CD4-positive, alpha-beta T cell (primary cell): ENCODE results near the gene MAP2K7. TPM values are rescaled to one million over a fixed set of nuclear protein-coding genes. Genes with fewer than 3 reads are reported as not detected.

ENCODE experiments used
- ATAC-seq: fragments of 200-7000 bp; cut with Tn5 transposase; one replicate; pipeline ENCODE4 v1.10.0; 2022; ENCODE audit warnings: mild to moderate bottlenecking; ENCODE audit not compliant: poor library complexity
- CTCF ChIA-PET: fragments of 350-600 bp; sonication (Branson Sonifier 250); formaldehyde crosslinking; loops from one replicate; lab custom pipeline; 2021; ENCODE audit warnings: antibody characterized with exemption, inconsistent platforms; lab: Charles Lee
- POLR2A ChIA-PET: fragments of 350-600 bp; sonication (Branson Sonifier 250); formaldehyde crosslinking; loops from one replicate; lab custom pipeline; 2021; ENCODE audit warnings: antibody characterized with exemption, inconsistent platforms; lab: Charles Lee
- DNase-seq, 14 experiments: peaks; one replicate each; pipeline ENCODE4 v3.0.0-alpha.2; 2013 to 2020; ENCODE audit warnings: mixed read lengths in 2 of 14
- H3K27ac ChIP-seq, 2 donors: one replicate each; pipeline versions ENCODE4 v1.5.1 to v1.7.0; 2013; ENCODE audit warnings: low read length in 2 of 2, low read depth in 1 of 2, mild to moderate bottlenecking in 1 of 2
- H3K27me3 ChIP-seq, 2 experiments: 1 replicate in 1 of 2; 2 replicates in 1 of 2; pipeline versions ENCODE4 v1.6.1 to v1.7.0; 2013; ENCODE audit warnings: low read length in 2 of 2, control low read depth in 1 of 2, mild to moderate bottlenecking in 1 of 2, moderate library complexity in 1 of 2; ENCODE audit not compliant: insufficient read depth in 2 of 2, control insufficient read depth in 1 of 2
- H3K36me3 ChIP-seq: one replicate; pipeline ENCODE4 v1.6.1; 2013; ENCODE audit warnings: low read length, control low read depth; ENCODE audit not compliant: insufficient read depth
- H3K4me1 ChIP-seq: one replicate; pipeline ENCODE4 v1.6.1; 2013; ENCODE audit warnings: low read length, control low read depth; ENCODE audit not compliant: insufficient read depth
- H3K4me3 ChIP-seq: one replicate; pipeline ENCODE4 v1.5.1; 2013; ENCODE audit warnings: mild to moderate bottlenecking, low read length, moderate library complexity
- H3K9me3 ChIP-seq, 2 experiments: 1 replicate in 1 of 2; 2 replicates in 1 of 2; pipeline versions ENCODE4 v1.6.1 to v1.7.0; 2013; ENCODE audit warnings: low read length in 2 of 2, mild to moderate bottlenecking in 2 of 2, control low read depth in 1 of 2, moderate library complexity in 1 of 2; ENCODE audit not compliant: control insufficient read depth in 1 of 2, insufficient read depth in 1 of 2
- H3K27ac Mint-ChIP-seq: one replicate; pipeline ENCODE4 v1.8.0; 2020; ENCODE audit warnings: mixed read lengths
- H3K27me3 Mint-ChIP-seq: one replicate; pipeline ENCODE4 v1.8.0; 2021; ENCODE audit warnings: mixed read lengths
- H3K36me3 Mint-ChIP-seq: one replicate; pipeline ENCODE4 v1.8.0; 2021; ENCODE audit warnings: low read depth, mixed read lengths
- H3K4me1 Mint-ChIP-seq: one replicate; pipeline ENCODE4 v1.8.0; 2021; ENCODE audit warnings: low read depth, mixed read lengths
- H3K4me3 Mint-ChIP-seq: one replicate; pipeline ENCODE4 v1.8.0; 2020; ENCODE audit warnings: mild to moderate bottlenecking, mixed read lengths
- H3K9me3 Mint-ChIP-seq: one replicate; pipeline ENCODE4 v1.8.0; 2020; ENCODE audit warnings: mixed read lengths
- intact Hi-C, 2 experiments: fragments of 100-400 bp; cut with DNase I in 1 of 2; cut with micrococcal nuclease in 1 of 2; formaldehyde crosslinking; loops; one replicate each; pipeline versions ENCODE4 v1.15.1 to v1.9.0; 2023 to 2025; cut with DNase I, micrococcal nuclease
- total RNA-seq, 174 experiments: library from RNA in 2 of 174; stranded (reverse) in 2 of 174; gene quantifications; one replicate each; pipeline ENCODE4 v1.2.3 and lab custom pipeline; 2021 to 2026
- TF ChIP-seq, protein P1 (sequence below): fragments of 200-600 bp; IDR thresholded peaks from one replicate; pipeline ENCODE4 v1.8.0; 2022; ENCODE audit warnings: antibody characterized with exemption, mild to moderate bottlenecking

Gene MAP2K7
- total RNA-seq, 2 experiments from 2014 or later, result 81.7 to 82.3 TPM

DNA sequence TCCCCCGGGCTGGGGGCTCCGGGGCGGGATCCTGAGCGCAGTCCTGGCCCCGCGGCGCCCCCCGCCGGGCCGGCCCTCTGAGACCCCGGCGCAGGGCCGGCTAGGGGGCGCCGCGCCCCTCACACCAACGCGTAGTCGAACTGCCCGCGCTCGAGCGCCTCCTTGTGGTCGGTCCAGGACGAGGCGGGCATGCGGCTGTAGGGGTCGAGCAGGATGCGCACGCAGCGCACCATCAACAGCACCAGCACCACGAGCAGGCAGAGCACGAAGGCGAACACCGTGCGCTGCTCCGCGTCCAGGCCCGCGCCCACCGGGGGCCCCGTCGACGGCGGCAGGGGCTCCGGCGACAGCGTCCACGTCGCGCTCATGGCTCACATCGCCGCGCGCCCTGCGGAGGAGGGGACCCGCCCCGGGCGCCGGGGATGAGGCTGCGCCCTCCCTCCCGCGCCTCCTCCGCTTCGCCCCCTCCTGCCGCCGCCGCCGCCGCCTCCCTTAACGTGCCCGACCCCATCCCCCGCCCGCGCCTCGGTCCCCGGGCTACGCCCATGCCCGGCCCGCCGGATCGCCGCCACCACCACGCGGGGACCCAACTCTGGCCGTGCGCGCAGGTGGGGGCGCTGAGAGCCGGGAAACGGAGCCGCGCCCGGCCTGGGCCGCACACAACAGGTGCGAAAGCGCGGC is 21.6 kb downstream of the MAP2K7 start:
- Mint-ChIP-seq H3K27me3 (no peaks in the 10 kb centered on the region), H3K4me3 (peak overlapping the region; percentile 90), H3K27ac (no peak overlapping the region), H3K9me3 (no peaks in the 10 kb centered on the region), H3K4me1 (peaks cover 23% of the 10 kb centered on the region), H3K36me3 (peaks cover 33% of the 10 kb centered on the region)
- Histone ChIP-seq H3K27ac (no peak overlapping the region), H3K27me3 (no peaks in the 10 kb centered on the region), H3K9me3 (no peaks in the 10 kb centered on the region), H3K4me1 (peaks cover 43% of the 10 kb centered on the region), H3K4me3 (no peak overlapping the region), H3K36me3 (peaks cover 24% of the 10 kb centered on the region)
- ChIA-PET POLR2A (no interaction called here), CTCF (no interaction called here)
- TF ChIP-seq, protein P1, sequence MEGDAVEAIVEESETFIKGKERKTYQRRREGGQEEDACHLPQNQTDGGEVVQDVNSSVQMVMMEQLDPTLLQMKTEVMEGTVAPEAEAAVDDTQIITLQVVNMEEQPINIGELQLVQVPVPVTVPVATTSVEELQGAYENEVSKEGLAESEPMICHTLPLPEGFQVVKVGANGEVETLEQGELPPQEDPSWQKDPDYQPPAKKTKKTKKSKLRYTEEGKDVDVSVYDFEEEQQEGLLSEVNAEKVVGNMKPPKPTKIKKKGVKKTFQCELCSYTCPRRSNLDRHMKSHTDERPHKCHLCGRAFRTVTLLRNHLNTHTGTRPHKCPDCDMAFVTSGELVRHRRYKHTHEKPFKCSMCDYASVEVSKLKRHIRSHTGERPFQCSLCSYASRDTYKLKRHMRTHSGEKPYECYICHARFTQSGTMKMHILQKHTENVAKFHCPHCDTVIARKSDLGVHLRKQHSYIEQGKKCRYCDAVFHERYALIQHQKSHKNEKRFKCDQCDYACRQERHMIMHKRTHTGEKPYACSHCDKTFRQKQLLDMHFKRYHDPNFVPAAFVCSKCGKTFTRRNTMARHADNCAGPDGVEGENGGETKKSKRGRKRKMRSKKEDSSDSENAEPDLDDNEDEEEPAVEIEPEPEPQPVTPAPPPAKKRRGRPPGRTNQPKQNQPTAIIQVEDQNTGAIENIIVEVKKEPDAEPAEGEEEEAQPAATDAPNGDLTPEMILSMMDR, result peak; percentile 71
- ATAC-seq, result peak; percentile 19
- intact Hi-C loops, result loop anchor here (1.0 to 10.0 kb wide), 5 partner anchors 72 to 1561 kb away; partner anchors contain the start of genes CLPP (in 1 of the 2), NDUFA7 (in 1 of the 2), RPS28 (in 1 of the 2) and STXBP2 (in 1 of the 2)
- peak; percentile 62 to 90 (median 70) for DNase-seq

DNA sequence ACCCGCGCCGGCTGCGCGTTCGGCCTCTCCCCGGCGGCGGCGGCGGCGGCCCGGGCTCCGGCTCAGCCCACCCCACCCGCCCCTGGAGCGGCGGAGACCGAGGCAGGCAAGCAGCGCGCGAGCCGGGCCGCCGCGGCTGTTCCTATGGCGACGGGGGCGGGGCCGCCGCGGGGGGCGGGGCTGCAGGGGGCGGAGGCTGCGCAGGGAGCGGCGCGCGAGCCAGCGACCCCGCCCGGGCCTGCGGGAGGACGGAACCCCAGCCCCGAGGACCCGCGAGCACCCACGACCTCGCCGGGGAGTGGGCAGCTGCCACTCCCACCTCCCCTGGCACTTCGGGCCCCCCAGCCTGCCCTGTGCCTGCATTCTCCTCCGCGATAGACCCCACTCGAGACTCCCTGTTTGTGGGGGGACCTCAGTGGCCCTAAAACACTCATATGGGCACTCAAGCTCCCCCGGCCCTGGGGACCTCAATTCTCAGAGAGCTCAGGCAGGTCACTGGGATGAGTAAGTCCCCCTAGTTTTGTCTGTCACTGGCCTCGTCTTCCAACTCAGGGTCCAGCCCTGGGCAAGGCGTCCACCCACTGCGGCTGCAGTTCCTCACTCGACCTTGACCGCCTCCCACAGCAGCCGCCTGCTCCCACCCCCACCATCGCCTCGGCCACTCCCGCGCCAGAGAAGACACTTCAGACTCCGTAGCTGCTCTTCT is 22.5 kb downstream of the MAP2K7 start, which contains the start of gene CTXN1:
TSS of gene CTXN1 (minus strand) at position 115 of the 706 bp plus-strand sequence. CDS start 597 bp downstream, outside the sequence.
- Mint-ChIP-seq H3K27ac (peak within 1 kb of the TSS; percentile 17), H3K9me3 (no peaks in the 10 kb centered on the region), H3K4me1 (peaks cover 17% of the 10 kb centered on the region), H3K4me3 (peak within 1 kb of the TSS; percentile 90), H3K27me3 (no peaks in the 10 kb centered on the region), H3K36me3 (peaks cover 34% of the 10 kb centered on the region)
- DNase-seq (peak; percentile 62 to 87 (median 76)), ATAC-seq (peak; percentile 61)
- POLR2A ChIA-PET, result no interaction called here
- CTCF ChIA-PET, result interaction anchor here (1.6 kb wide), 1 partner anchor 8 kb away, joined by 4 read pairs; no protein-coding TSS in a partner anchor
- intact Hi-C loops, result loop anchor here in 1 of 2 experiments (2.0 to 10.0 kb wide), 4 partner anchors 19 to 1561 kb away; partner anchors contain the start of genes CLPP, NDUFA7, RPS28 and STXBP2
- H3K36me3 ChIP-seq, result peaks cover 32% of the 10 kb centered on the region
- peaks cover 39% of the 10 kb centered on the region for H3K4me1 ChIP-seq
- H3K9me3 ChIP-seq, result no peaks in the 10 kb centered on the region
- TF ChIP-seq, protein P1, result no peak
- H3K27ac ChIP-seq, result no peak within 1 kb of the TSS
- H3K4me3 ChIP-seq, result peak within 1 kb of the TSS; percentile 5
- H3K27me3 ChIP-seq, result no peaks in the 10 kb centered on the region
